ENCODE data around the gene CALML3. TPM values are rescaled to one million over a fixed set of nuclear protein-coding genes. Genes with fewer than 3 reads are reported as not detected.

The CALML3 gene
- total RNA-seq, 1 experiment from 2014 or later = not detected

DNA sequence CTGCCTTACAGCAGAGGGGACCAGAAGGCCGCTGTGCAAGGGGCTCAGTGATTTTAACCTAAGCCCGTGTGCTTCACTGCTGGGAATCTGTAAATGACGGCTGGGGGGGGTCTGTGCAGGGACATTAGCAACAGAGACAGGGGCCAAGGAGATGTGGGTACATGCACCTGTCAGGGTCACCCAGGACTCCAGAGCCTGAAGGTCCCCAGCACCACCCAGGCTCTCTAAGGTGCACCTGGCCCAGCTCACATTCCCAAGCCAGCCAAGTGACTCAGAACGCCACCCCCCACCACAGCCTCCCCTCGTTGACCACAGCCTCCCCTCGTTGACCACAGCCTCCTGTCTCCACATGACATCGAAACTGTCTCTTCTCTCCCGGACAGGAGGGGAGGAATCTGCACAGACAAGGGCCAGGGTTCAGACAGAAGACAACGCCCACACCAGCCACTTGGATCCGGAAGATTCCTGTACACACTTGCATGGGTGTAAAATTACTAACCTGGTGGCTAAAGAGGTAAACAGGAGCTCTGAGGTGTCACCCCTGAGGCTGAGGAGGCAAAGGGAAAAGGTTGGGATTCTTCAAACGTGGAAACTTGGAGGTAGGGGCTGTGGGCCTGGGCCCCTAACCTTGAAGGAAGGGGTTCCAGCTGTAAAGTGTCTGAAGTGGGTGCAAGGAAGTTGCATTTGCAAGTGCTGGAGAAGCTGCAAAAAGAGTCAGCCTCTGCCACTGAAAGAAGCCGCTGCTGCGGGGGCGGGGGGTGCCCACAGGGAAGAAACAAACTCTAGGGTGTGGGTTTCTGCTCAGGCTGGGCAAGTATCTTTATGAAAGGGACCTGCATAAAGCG, 27.0 kb downstream of the CALML3 start:
- H3K27ac ChIP-seq = peak overlapping the region; percentile 100

GRCh38 chr10:5552376-5553321, 27.9 kb downstream of the CALML3 start:
- BruUV-seq (replicated peaks) = no TSS peak
- POLR2A ChIA-PET (ENCODE audit: unreplicated experiment) = interaction anchor here (0.6 to 1.3 kb wide), 4 partner anchors 20 to 64 kb away, joined by 3 to 12 read pairs (median 6); no protein-coding TSS in a partner anchor
- Histone ChIP-seq H3K4me3 (peak overlapping the region; percentile 40; the same call in 1 of the 2 replicates), H3K27me3 (ENCODE audit: insufficient read depth, low read depth) (no peaks in the 10 kb centered on the region), H3F3A (ENCODE audit: insufficient read depth, low read depth) (peaks cover 52% of the 10 kb centered on the region), H3K4me1 (replicated peaks; ENCODE audit: insufficient read depth) (peaks cover 66% of the 10 kb centered on the region), H3K36me3 (ENCODE audit: low read depth) (no peaks in the 10 kb centered on the region), H2AFZ (no peak overlapping the region), H3K9me2 (ENCODE audit: insufficient read depth) (no peaks in the 10 kb centered on the region), H4K20me1 (ENCODE audit: insufficient read depth) (no peaks in the 10 kb centered on the region), H3K27ac (peak overlapping the region; percentile 100), H3K9me3 (ENCODE audit: insufficient read depth, low read depth) (no peaks in the 10 kb centered on the region), H3K4me2 (peak overlapping the region; percentile 86), H3K79me2 (ENCODE audit: low read depth) (peaks cover 6% of the 10 kb centered on the region; the same call in 1 of the 2 replicates)
- no peak for TF ChIP-seq CTCF (conservative IDR thresholded peaks at IDR 0.05)
- TF ChIP-seq EZH2 (IDR thresholded peaks at IDR 0.05; ENCODE audit: low read depth) = no peak
- intact Hi-C loops (cut with micrococcal nuclease; ENCODE audit: unreplicated experiment) = no loop called here
- no peak for DNase-seq
- CTCF ChIA-PET = no interaction called here

More for the DNA sequence above, 27.0 kb downstream of the CALML3 start:
- no peaks in the 10 kb centered on the region for H3K36me3 ChIP-seq (ENCODE audit: low read depth)
- no peaks in the 10 kb centered on the region for H4K20me1 ChIP-seq (ENCODE audit: insufficient read depth)
- POLR2A ChIA-PET (ENCODE audit: unreplicated experiment) = interaction anchor here (0.6 to 1.5 kb wide), 4 partner anchors 31 to 106 kb away, joined by 3 to 13 read pairs (median 10); no protein-coding TSS in a partner anchor
- no TSS peak for BruUV-seq (replicated peaks)
- H3K4me3 ChIP-seq = peak overlapping the region; percentile 44; the same call in 1 of the 2 replicates
- H3K27me3 ChIP-seq (ENCODE audit: insufficient read depth, low read depth) = no peaks in the 10 kb centered on the region
- CTCF ChIA-PET = no interaction called here
- TF ChIP-seq EZH2 (IDR thresholded peaks at IDR 0.05; ENCODE audit: low read depth) = no peak
- no peak for TF ChIP-seq CTCF (conservative IDR thresholded peaks at IDR 0.05)
- peaks cover 75% of the 10 kb centered on the region for H3K4me1 ChIP-seq (replicated peaks; ENCODE audit: insufficient read depth)
- peaks cover 61% of the 10 kb centered on the region for H3F3A ChIP-seq (ENCODE audit: insufficient read depth, low read depth)
- peak; percentile 92 for DNase-seq
- H3K9me3 ChIP-seq (ENCODE audit: insufficient read depth, low read depth) = no peaks in the 10 kb centered on the region
- H3K4me2 ChIP-seq = peak overlapping the region; percentile 86
- H2AFZ ChIP-seq = no peak overlapping the region
- peaks cover 6% of the 10 kb centered on the region; the same call in 1 of the 2 replicates for H3K79me2 ChIP-seq (ENCODE audit: low read depth)
- intact Hi-C loops (cut with micrococcal nuclease; ENCODE audit: unreplicated experiment) = loop anchor here (1.0 kb wide), 7 partner anchors 32 to 105 kb away; no protein-coding TSS in a partner anchor
- H3K9me2 ChIP-seq (ENCODE audit: insufficient read depth) = no peaks in the 10 kb centered on the region
